Activated T-cell treated with anti-CD3 and anti-CD28 coated beads, Interleukin-2, amount 50 U/mL, for 72 hours (primary cell): Measurements from ENCODE around the gene CD151. TPM values are rescaled to one million over a fixed set of nuclear protein-coding genes. Genes with fewer than 3 reads are reported as not detected.

Experiments
- ATAC-seq, 2 donors: fragments of 150-1000 bp; cut with Tn5 transposase; replicated peaks in 1 of 2; 2 replicates each; pipeline ENCODE4 v1.10.0; 2021; ENCODE audit warnings: moderate library complexity in 2 of 2, mild to moderate bottlenecking in 1 of 2
- DNase-seq, 2 donors: peaks; one replicate each; pipeline ENCODE4 v3.0.0; 2021 to 2022; ENCODE audit warnings: mixed read lengths in 1 of 2
- H3K27ac Mint-ChIP-seq: one replicate; pipeline ENCODE4 v1.8.0; 2022; ENCODE audit warnings: mild to moderate bottlenecking, moderate library complexity, mixed read lengths
- H3K27me3 Mint-ChIP-seq: one replicate; pipeline ENCODE4 v1.8.0; 2022; ENCODE audit warnings: low read depth, mixed read lengths
- H3K36me3 Mint-ChIP-seq, 2 donors: one replicate each; pipeline ENCODE4 v1.8.0; 2022; ENCODE audit warnings: mixed read lengths in 2 of 2, mild to moderate bottlenecking in 1 of 2; ENCODE audit not compliant: insufficient read depth in 2 of 2
- H3K4me1 Mint-ChIP-seq: one replicate; pipeline ENCODE4 v1.8.0; 2022; ENCODE audit warnings: low read depth, mixed read lengths
- H3K4me3 Mint-ChIP-seq, 2 donors: one replicate each; pipeline ENCODE4 v1.8.0; 2022; ENCODE audit warnings: mild to moderate bottlenecking in 2 of 2, mixed read lengths in 2 of 2, moderate library complexity in 2 of 2
- H3K9me3 Mint-ChIP-seq, 2 donors: one replicate each; pipeline ENCODE4 v1.8.0; 2022; ENCODE audit warnings: mixed read lengths in 2 of 2
- total RNA-seq, 2 donors: library from RNA; stranded (reverse); gene quantifications; one replicate each; pipeline ENCODE4 v1.2.3, GENCODE V29; 2022

Gene CD151
- total RNA-seq, 2 donors from 2014 or later = 35.4 to 42.2 TPM

GRCh38 chr11:849951-850774 is 17.4 kb downstream of the CD151 start:
- no peaks in the 10 kb centered on the region for H3K36me3 Mint-ChIP-seq
- DNase-seq = no peak
- H3K4me1 Mint-ChIP-seq = peaks cover 5% of the 10 kb centered on the region
- peaks cover 4% of the 10 kb centered on the region for H3K27me3 Mint-ChIP-seq
- H3K27ac Mint-ChIP-seq = no peak overlapping the region
- H3K4me3 Mint-ChIP-seq = peak overlapping the region; percentile 37 to 62
- peak; percentile 1 to 18 for ATAC-seq
- H3K9me3 Mint-ChIP-seq = no peaks in the 10 kb centered on the region

GRCh38 chr11:850775-851763 is 18.3 kb downstream of the CD151 start:
- DNase-seq (no peak), ATAC-seq (no peak)
- no peak overlapping the region for H3K27ac Mint-ChIP-seq
- no peaks in the 10 kb centered on the region for H3K36me3 Mint-ChIP-seq
- peak overlapping the region in 1 of 2 donors; percentile 48 for H3K4me3 Mint-ChIP-seq
- peaks cover 4% of the 10 kb centered on the region for H3K27me3 Mint-ChIP-seq
- no peaks in the 10 kb centered on the region for H3K9me3 Mint-ChIP-seq
- H3K4me1 Mint-ChIP-seq = peaks cover 5% of the 10 kb centered on the region

- Mint-ChIP-seq H3K36me3 (no peaks in the 10 kb centered on the region), H3K9me3 (no peaks in the 10 kb centered on the region), H3K4me3 (no peak overlapping the region), H3K4me1 (peaks cover 5% of the 10 kb centered on the region), H3K27me3 (peaks cover 4% of the 10 kb centered on the region), H3K27ac (no peak overlapping the region)
- DNase-seq (no peak), ATAC-seq (no peak)
These were observed 20.0 kb downstream of the CD151 start for GRCh38 chr11:852762-853161.

- no peak overlapping the region for H3K27ac Mint-ChIP-seq
- no peaks in the 10 kb centered on the region for H3K36me3 Mint-ChIP-seq
- H3K4me1 Mint-ChIP-seq = peaks cover under 1% of the 10 kb centered on the region
- DNase-seq (no peak), ATAC-seq (no peak)
- H3K27me3 Mint-ChIP-seq = peaks cover under 1% of the 10 kb centered on the region
- no peaks in the 10 kb centered on the region for H3K9me3 Mint-ChIP-seq
- H3K4me3 Mint-ChIP-seq = no peak overlapping the region
These were observed 21.1 kb downstream of the CD151 start for GRCh38 chr11:853682-854448.

GRCh38 chr11:854601-855329 is 22.0 kb downstream of the CD151 start:
- no peak for DNase-seq
- no peaks in the 10 kb centered on the region for H3K36me3 Mint-ChIP-seq
- no peak overlapping the region for H3K27ac Mint-ChIP-seq
- no peaks in the 10 kb centered on the region for H3K27me3 Mint-ChIP-seq
- H3K4me1 Mint-ChIP-seq = no peaks in the 10 kb centered on the region
- no peak overlapping the region for H3K4me3 Mint-ChIP-seq
- no peak for ATAC-seq
- H3K9me3 Mint-ChIP-seq = no peaks in the 10 kb centered on the region

GRCh38 chr11:855330-855674 is 22.6 kb downstream of the CD151 start:
- H3K36me3 Mint-ChIP-seq = no peaks in the 10 kb centered on the region
- H3K9me3 Mint-ChIP-seq = no peaks in the 10 kb centered on the region
- H3K4me1 Mint-ChIP-seq = no peaks in the 10 kb centered on the region
- DNase-seq (no peak), ATAC-seq (no peak)
- H3K4me3 Mint-ChIP-seq = no peak overlapping the region
- H3K27ac Mint-ChIP-seq = no peak overlapping the region
- no peaks in the 10 kb centered on the region for H3K27me3 Mint-ChIP-seq

- Mint-ChIP-seq H3K36me3 (no peaks in the 10 kb centered on the region), H3K4me1 (no peaks in the 10 kb centered on the region), H3K27ac (no peak overlapping the region), H3K4me3 (no peak overlapping the region), H3K27me3 (no peaks in the 10 kb centered on the region), H3K9me3 (no peaks in the 10 kb centered on the region)
- no peak for DNase-seq
- no peak for ATAC-seq
These were observed 23.0 kb downstream of the CD151 start for GRCh38 chr11:855796-856195.

GRCh38 chr11:856397-856796 is 23.6 kb downstream of the CD151 start:
- Mint-ChIP-seq H3K4me3 (no peak overlapping the region), H3K27me3 (no peaks in the 10 kb centered on the region), H3K27ac (no peak overlapping the region), H3K9me3 (no peaks in the 10 kb centered on the region), H3K4me1 (no peaks in the 10 kb centered on the region), H3K36me3 (no peaks in the 10 kb centered on the region)
- DNase-seq (no peak), ATAC-seq (no peak)

- Mint-ChIP-seq H3K4me3 (no peak overlapping the region), H3K36me3 (no peaks in the 10 kb centered on the region), H3K27me3 (no peaks in the 10 kb centered on the region), H3K4me1 (no peaks in the 10 kb centered on the region), H3K27ac (no peak overlapping the region), H3K9me3 (no peaks in the 10 kb centered on the region)
- ATAC-seq = no peak
- no peak for DNase-seq
These were observed 25.5 kb downstream of the CD151 start for GRCh38 chr11:858053-858761.

- H3K4me3 Mint-ChIP-seq = no peak overlapping the region
These were observed 26.1 kb downstream of the CD151 start for GRCh38 chr11:858762-859339.

GRCh38 chr11:859394-860131 is 26.8 kb downstream of the CD151 start:
- Mint-ChIP-seq H3K36me3 (no peaks in the 10 kb centered on the region), H3K27ac (no peak overlapping the region), H3K9me3 (no peaks in the 10 kb centered on the region), H3K27me3 (no peaks in the 10 kb centered on the region), H3K4me1 (no peaks in the 10 kb centered on the region), H3K4me3 (no peak overlapping the region)
- ATAC-seq (no peak), DNase-seq (no peak)

More at GRCh38 chr11:858762-859339, 26.1 kb downstream of the CD151 start:
- no peak for DNase-seq
- H3K4me1 Mint-ChIP-seq = no peaks in the 10 kb centered on the region
- H3K36me3 Mint-ChIP-seq = no peaks in the 10 kb centered on the region
- no peaks in the 10 kb centered on the region for H3K9me3 Mint-ChIP-seq
- no peaks in the 10 kb centered on the region for H3K27me3 Mint-ChIP-seq
- ATAC-seq = no peak
- H3K27ac Mint-ChIP-seq = no peak overlapping the region
